Activated CD8-positive, alpha-beta T cell treated with anti-CD3 and anti-CD28 coated beads for 36 hours (primary cell): ENCODE measurements around the gene TNIP1. TPM values are rescaled to one million over a fixed set of nuclear protein-coding genes. Genes with fewer than 3 reads are reported as not detected.
A peak's percentile ranks its signal among the peaks of the same experiment; 100 is the strongest.

Experiments
- ATAC-seq: fragments of 200-7000 bp; cut with Tn5 transposase; one replicate; pipeline ENCODE4 v1.10.0; 2021; ENCODE audit warnings: mild to moderate bottlenecking, moderate library complexity
- CTCF ChIA-PET: fragments of 350-600 bp; sonication (Branson Sonifier 250); formaldehyde crosslinking; loops from one replicate; lab custom pipeline; 2021; ENCODE audit warnings: antibody characterized with exemption; lab: Charles Lee
- POLR2A ChIA-PET: fragments of 350-600 bp; sonication (Branson Sonifier 250); formaldehyde crosslinking; loops from one replicate; lab custom pipeline; 2021; ENCODE audit warnings: antibody characterized with exemption; lab: Charles Lee
- DNase-seq: peaks from one replicate; pipeline ENCODE4 v3.0.0-alpha.2; 2020
- H3K27ac Mint-ChIP-seq: one replicate; pipeline ENCODE4 v1.8.0; 2021; ENCODE audit warnings: mild to moderate bottlenecking, mixed read lengths
- H3K27me3 Mint-ChIP-seq: one replicate; pipeline ENCODE4 v1.8.0; 2021; ENCODE audit warnings: mixed read lengths
- H3K36me3 Mint-ChIP-seq: one replicate; pipeline ENCODE4 v1.8.0; 2021; ENCODE audit warnings: low read depth, mixed read lengths
- H3K4me1 Mint-ChIP-seq: one replicate; pipeline ENCODE4 v1.8.0; 2021; ENCODE audit warnings: low read depth, mixed read lengths
- H3K4me3 Mint-ChIP-seq: one replicate; pipeline ENCODE4 v1.8.0; 2021; ENCODE audit warnings: mild to moderate bottlenecking, moderate library complexity, mixed read lengths
- H3K9me3 Mint-ChIP-seq: one replicate; pipeline ENCODE4 v1.8.0; 2021; ENCODE audit warnings: mixed read lengths
- CTCF ChIP-seq: fragments of 200-600 bp; IDR thresholded peaks from one replicate; pipeline ENCODE4 v1.8.0; 2022; ENCODE audit warnings: antibody characterized with exemption, mild to moderate bottlenecking
- intact Hi-C: fragments of 100-400 bp; cut with micrococcal nuclease; formaldehyde crosslinking; loops from one replicate; pipeline ENCODE4 v1.10.0; 2022
- total RNA-seq, 2 experiments: library from RNA; stranded (reverse); gene quantifications; one replicate each; pipeline ENCODE4 v1.2.3, GENCODE V29; 2021

TNIP1 gene
- total RNA-seq, 2 experiments from 2014 or later, result 222 TPM

- Mint-ChIP-seq H3K36me3 (peaks cover 65% of the 10 kb centered on the region), H3K27ac (no peak overlapping the region), H3K4me3 (no peak overlapping the region), H3K9me3 (no peaks in the 10 kb centered on the region), H3K27me3 (no peaks in the 10 kb centered on the region), H3K4me1 (peaks cover 10% of the 10 kb centered on the region)
- intact Hi-C loops, result no loop called here
- ChIA-PET CTCF (interaction anchor here (0.7 to 16.1 kb wide), 31 partner anchors 9 to 488 kb away, joined by 3 to 478 read pairs (median 4); partner anchors contain the start of gene TNIP1), POLR2A (interaction anchor here (1.0 kb wide), 1 partner anchor 11 kb away, joined by 3 read pairs; no protein-coding TSS in a partner anchor)
- ATAC-seq, result peak; percentile 88
- peak; percentile 71 for TF ChIP-seq CTCF
- peak; percentile 47 for DNase-seq
Measured at GRCh38 chr5:151047814-151048425, 32.9 kb downstream of the TNIP1 start.

- Mint-ChIP-seq H3K36me3 (peaks cover 70% of the 10 kb centered on the region), H3K9me3 (no peaks in the 10 kb centered on the region), H3K27ac (no peak overlapping the region), H3K4me3 (no peak overlapping the region), H3K4me1 (peaks cover 6% of the 10 kb centered on the region), H3K27me3 (no peaks in the 10 kb centered on the region)
- no peak for ATAC-seq
- ChIA-PET POLR2A (no interaction called here), CTCF (interaction anchor here (0.7 to 2.2 kb wide), 5 partner anchors 9 to 84 kb away, joined by 3 to 12 read pairs (median 4); no protein-coding TSS in a partner anchor)
- no peak for TF ChIP-seq CTCF
- intact Hi-C loops, result no loop called here
- DNase-seq, result no peak
Measured at GRCh38 chr5:151042453-151043093, 38.3 kb downstream of the TNIP1 start.

DNA sequence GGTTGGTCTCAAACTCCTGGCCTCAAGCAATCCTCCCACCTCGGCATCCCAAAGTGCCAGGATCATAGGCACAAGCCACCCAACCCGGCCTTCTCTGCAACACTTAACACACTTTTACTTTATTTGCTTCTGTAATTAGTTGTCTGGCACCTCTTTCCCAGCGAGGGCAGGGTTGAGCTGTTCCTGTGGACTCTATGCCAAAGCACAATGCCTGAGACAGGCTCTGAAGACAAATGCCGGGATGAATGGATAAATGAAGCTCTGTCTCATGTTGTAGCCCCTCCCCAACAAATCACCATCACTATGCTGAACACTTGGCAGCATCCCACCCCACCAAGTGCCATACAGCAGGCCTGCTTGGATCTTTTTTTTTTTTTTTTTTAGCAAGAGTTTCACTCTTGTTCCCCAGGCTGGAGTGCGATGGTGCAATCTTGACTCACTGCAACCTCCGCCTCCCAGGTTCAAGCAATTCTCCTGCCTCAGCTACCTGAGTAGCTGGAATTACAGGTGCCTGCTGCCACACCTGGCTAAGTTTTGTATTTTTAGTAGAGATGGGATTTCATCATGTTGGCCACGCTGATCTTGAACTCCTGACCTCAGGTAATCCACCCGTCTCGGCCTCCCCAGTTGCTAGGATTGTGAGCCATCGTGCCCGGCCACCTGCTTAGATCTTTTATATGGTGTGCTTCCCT is 39.1 kb downstream of the TNIP1 start:
- POLR2A ChIA-PET, result interaction anchor here (1.4 kb wide), 1 partner anchor 11 kb away, joined by 3 read pairs; no protein-coding TSS in a partner anchor
- Mint-ChIP-seq H3K9me3 (no peaks in the 10 kb centered on the region), H3K4me3 (no peak overlapping the region), H3K36me3 (peaks cover 68% of the 10 kb centered on the region), H3K27me3 (no peaks in the 10 kb centered on the region), H3K4me1 (peaks cover 6% of the 10 kb centered on the region), H3K27ac (no peak overlapping the region)
- DNase-seq (no peak), ATAC-seq (no peak)
- intact Hi-C loops, result no loop called here
- CTCF ChIA-PET, result interaction anchor here (0.7 to 2.2 kb wide), 6 partner anchors 8 to 123 kb away, joined by 3 to 12 read pairs (median 4); no protein-coding TSS in a partner anchor
- TF ChIP-seq CTCF, result no peak

GRCh38 chr5:151040211-151040747 is 40.6 kb downstream of the TNIP1 start:
- Mint-ChIP-seq H3K9me3 (no peaks in the 10 kb centered on the region), H3K27me3 (no peaks in the 10 kb centered on the region), H3K4me3 (no peak overlapping the region), H3K27ac (no peak overlapping the region), H3K36me3 (peaks cover 65% of the 10 kb centered on the region), H3K4me1 (peaks cover 6% of the 10 kb centered on the region)
- ChIA-PET CTCF (interaction anchor here (0.9 to 2.5 kb wide), 5 partner anchors 11 to 125 kb away, joined by 3 to 18 read pairs (median 5); no protein-coding TSS in a partner anchor), POLR2A (interaction anchor here (1.4 kb wide), 1 partner anchor 9 kb away, joined by 3 read pairs; no protein-coding TSS in a partner anchor)
- TF ChIP-seq CTCF, result no peak
- ATAC-seq, result no peak
- intact Hi-C loops, result no loop called here
- no peak for DNase-seq
